OCI-LY3 (cell line): ENCODE results near the gene DHRSX.

Experiments
- CTCF ChIP-seq: fragments of 200-600, 300-600 bp; sonication (generic); IDR thresholded peaks from 2 replicates; pipeline ENCODE4 v1.5.1; 2014; ENCODE audit warnings: antibody characterized with exemption, low read length, low read depth
- EZH2phosphoT487 ChIP-seq: fragments of 200-600 bp; shearing (Covaris generic); IDR thresholded peaks from 2 replicates; pipeline ENCODE4 v1.6.1; 2018; ENCODE audit warnings: antibody characterized with exemption, mixed run types, low read depth

GRCh38 chrX:2521927-2522386, 21.2 kb upstream of the DHRSX start:
- TF ChIP-seq CTCF, result no peak
- no peak for TF ChIP-seq EZH2phosphoT487
